HFFc6 (cell line): Measurements from ENCODE around the gene ALPI. TPM values are rescaled to one million over a fixed set of nuclear protein-coding genes. Genes with fewer than 3 reads are reported as not detected.

Experiments
- DNase-seq: peaks from one replicate; pipeline ENCODE4 v3.0.0-alpha.2; 2018
- H3K27ac Mint-ChIP-seq: 2 replicates; pipeline ENCODE4 v1.8.0; 2020; ENCODE audit warnings: mild to moderate bottlenecking, mixed read lengths
- H3K27me3 Mint-ChIP-seq: 2 replicates; pipeline ENCODE4 v1.8.0; 2021; ENCODE audit warnings: mild to moderate bottlenecking, moderate library complexity, mixed read lengths; ENCODE audit not compliant: insufficient read depth
- H3K36me3 Mint-ChIP-seq: 2 replicates; pipeline ENCODE4 v1.8.0; 2021; ENCODE audit warnings: low read depth, mixed read lengths
- H3K4me1 Mint-ChIP-seq: 2 replicates; pipeline ENCODE4 v1.8.0; 2020; ENCODE audit warnings: low read depth, mixed read lengths
- H3K4me3 Mint-ChIP-seq: 2 replicates; pipeline ENCODE4 v1.8.0; 2020; ENCODE audit warnings: mild to moderate bottlenecking, moderate library complexity, mixed read lengths
- H3K9me3 Mint-ChIP-seq: 2 replicates; pipeline ENCODE4 v1.8.0; 2020; ENCODE audit warnings: mild to moderate bottlenecking, mixed read lengths
- CTCF ChIP-seq: fragments of 200-600 bp; sonication (generic); IDR thresholded peaks from 2 replicates; pipeline ENCODE4 v1.5.0; 2021; ENCODE audit warnings: antibody characterized with exemption, mild to moderate bottlenecking
- total RNA-seq, 6 experiments: library from RNA; stranded (reverse); fragmentation: NEBNext Ultra II Directional; extraction: Animal tissue kit (Norgen Biotek cat#: 25700); gene quantifications; 2 replicates in 1 of 6; 3 replicates in 5 of 6; pipeline ENCODE4 v1.2.3, GENCODE V29; 2021

The ALPI gene
- total RNA-seq, 6 experiments from 2014 or later: not detected

- H3K27ac Mint-ChIP-seq: no peak overlapping the region
Measured at GRCh38 chr2:232411901-232412629, 43.9 kb upstream of the ALPI start.

GRCh38 chr2:232412986-232413385, 43.0 kb upstream of the ALPI start:
- Mint-ChIP-seq H3K36me3 (no peaks in the 10 kb centered on the region), H3K27me3 (peaks cover 53% of the 10 kb centered on the region), H3K27ac (no peak overlapping the region)

More at GRCh38 chr2:232411901-232412629, 43.9 kb upstream of the ALPI start:
- H3K4me3 Mint-ChIP-seq: no peak overlapping the region
- H3K36me3 Mint-ChIP-seq: no peaks in the 10 kb centered on the region
- H3K4me1 Mint-ChIP-seq: no peaks in the 10 kb centered on the region
- no peak for TF ChIP-seq CTCF
- no peak for DNase-seq
- no peaks in the 10 kb centered on the region for H3K9me3 Mint-ChIP-seq
- H3K27me3 Mint-ChIP-seq: peaks cover 53% of the 10 kb centered on the region

GRCh38 chr2:232415138-232415690, 40.7 kb upstream of the ALPI start:
- H3K27ac Mint-ChIP-seq: no peak overlapping the region
- H3K4me3 Mint-ChIP-seq: no peak overlapping the region
- H3K36me3 Mint-ChIP-seq: no peaks in the 10 kb centered on the region
- H3K4me1 Mint-ChIP-seq: no peaks in the 10 kb centered on the region
- TF ChIP-seq CTCF: no peak
- no peaks in the 10 kb centered on the region for H3K9me3 Mint-ChIP-seq
- peaks cover 62% of the 10 kb centered on the region for H3K27me3 Mint-ChIP-seq
- no peak for DNase-seq

More at GRCh38 chr2:232412986-232413385, 43.0 kb upstream of the ALPI start:
- no peak for DNase-seq
- Mint-ChIP-seq H3K9me3 (no peaks in the 10 kb centered on the region), H3K4me1 (no peaks in the 10 kb centered on the region), H3K4me3 (no peak overlapping the region)
- TF ChIP-seq CTCF: no peak

- Mint-ChIP-seq H3K27me3 (peaks cover 58% of the 10 kb centered on the region), H3K4me3 (no peak overlapping the region), H3K9me3 (no peaks in the 10 kb centered on the region), H3K36me3 (no peaks in the 10 kb centered on the region), H3K4me1 (no peaks in the 10 kb centered on the region), H3K27ac (no peak overlapping the region)
- DNase-seq: no peak
- no peak for TF ChIP-seq CTCF
Measured at GRCh38 chr2:232415736-232416520, 40.0 kb upstream of the ALPI start.

GRCh38 chr2:232416521-232417470, 39.2 kb upstream of the ALPI start:
- no peaks in the 10 kb centered on the region for H3K36me3 Mint-ChIP-seq
- DNase-seq: no peak
- no peak for TF ChIP-seq CTCF
- peaks cover 2% of the 10 kb centered on the region for H3K9me3 Mint-ChIP-seq
- no peaks in the 10 kb centered on the region for H3K4me1 Mint-ChIP-seq
- peaks cover 54% of the 10 kb centered on the region for H3K27me3 Mint-ChIP-seq
- no peak overlapping the region for H3K27ac Mint-ChIP-seq
- H3K4me3 Mint-ChIP-seq: no peak overlapping the region
